GM23338 (cell line): ENCODE measurements around the gene PRR18. TPM values are rescaled to one million over a fixed set of nuclear protein-coding genes. Genes with fewer than 3 reads are reported as not detected.

Experiments
- ATAC-seq: fragments of 200-7000 bp; cut with Tn5 transposase; 3 replicates; pipeline ENCODE4 v1.9.1; 2020
- DNase-seq: peaks from one replicate; pipeline ENCODE4 v3.0.0-alpha.2; 2015; ENCODE audit warnings: low spot score
- H2AFZ ChIP-seq: fragments of 200-600 bp; sonication (generic); 2 replicates; pipeline ENCODE4 v1.8.0; 2016; ENCODE audit warnings: antibody characterized with exemption, mild to moderate bottlenecking, moderate library complexity
- H3F3A ChIP-seq: fragments of 200-600 bp; sonication (generic); replicated peaks from 2 replicates; pipeline ENCODE4 v1.8.0; 2017; ENCODE audit warnings: antibody characterized with exemption, mixed run types, low read depth
- H3K27ac ChIP-seq: fragments of 200-600 bp; sonication (generic); 2 replicates; pipeline ENCODE4 v1.6.1; 2016; ENCODE audit warnings: low read depth
- H3K27me3 ChIP-seq: fragments of 200-600 bp; sonication (generic); 2 replicates; pipeline ENCODE4 v1.8.0; 2016; ENCODE audit warnings: mild to moderate bottlenecking, mixed run types, moderate library complexity; ENCODE audit not compliant: insufficient read depth
- H3K36me3 ChIP-seq: fragments of 200-600 bp; sonication (generic); 2 replicates; pipeline ENCODE4 v1.8.0; 2016; ENCODE audit warnings: mild to moderate bottlenecking; ENCODE audit not compliant: insufficient read depth
- H3K4me1 ChIP-seq: fragments of 200-600 bp; sonication (generic); 2 replicates; pipeline ENCODE4 v1.8.0; 2016; ENCODE audit warnings: mild to moderate bottlenecking, moderate library complexity; ENCODE audit not compliant: insufficient read depth
- H3K4me2 ChIP-seq: fragments of 200-600 bp; sonication (generic); 2 replicates; pipeline ENCODE4 v1.7.1; 2017; ENCODE audit warnings: mixed run types
- H3K4me3 ChIP-seq: fragments of 200-600 bp; sonication (generic); 2 replicates; pipeline ENCODE4 v1.6.1; 2016; ENCODE audit warnings: mixed run types
- H3K79me2 ChIP-seq: fragments of 200-600 bp; sonication (generic); replicated peaks from 2 replicates; pipeline ENCODE4 v1.8.0; 2017; ENCODE audit warnings: mild to moderate bottlenecking; ENCODE audit not compliant: insufficient read depth
- H3K9me2 ChIP-seq: fragments of 200-600 bp; sonication (generic); 2 replicates; pipeline ENCODE4 v1.8.0; 2017; ENCODE audit not compliant: insufficient read depth
- H4K20me1 ChIP-seq: fragments of 200-600 bp; sonication (generic); replicated peaks from 2 replicates; pipeline ENCODE4 v1.8.0; 2017; ENCODE audit warnings: mild to moderate bottlenecking; ENCODE audit not compliant: insufficient read depth
- H3K27ac Mint-ChIP-seq: 2 replicates; pipeline ENCODE4 v1.8.0; 2020; ENCODE audit warnings: inconsistent platforms, mild to moderate bottlenecking, moderate library complexity, mixed read lengths
- H3K27me3 Mint-ChIP-seq: 3 replicates; pipeline ENCODE4 v1.8.0; 2022; ENCODE audit warnings: low read depth, mild to moderate bottlenecking, moderate library complexity, mixed read lengths, inconsistent platforms; ENCODE audit not compliant: insufficient read depth, poor library complexity
- H3K36me3 Mint-ChIP-seq: 3 replicates; pipeline ENCODE4 v1.8.0; 2021; ENCODE audit warnings: low read depth, mild to moderate bottlenecking, inconsistent platforms, moderate library complexity, mixed read lengths
- H3K4me1 Mint-ChIP-seq: 3 replicates; pipeline ENCODE4 v1.8.0; 2020; ENCODE audit warnings: mild to moderate bottlenecking, inconsistent platforms, mixed read lengths
- H3K4me3 Mint-ChIP-seq: 3 replicates; pipeline ENCODE4 v1.8.0; 2021; ENCODE audit warnings: moderate library complexity, mild to moderate bottlenecking, inconsistent platforms, mixed read lengths
- H3K9me3 Mint-ChIP-seq: 3 replicates; pipeline ENCODE4 v1.8.0; 2020; ENCODE audit warnings: moderate library complexity, mild to moderate bottlenecking, inconsistent platforms, mixed read lengths
- ETS1 ChIP-seq: IDR thresholded peaks from 2 replicates; pipeline ENCODE4 v1.6.1; 2016; ENCODE audit warnings: antibody characterized with exemption
- EZH2phosphoT487 ChIP-seq: fragments of 200-600 bp; sonication (generic); IDR thresholded peaks from one replicate; pipeline ENCODE4 v1.8.1; 2018; ENCODE audit warnings: antibody characterized with exemption; ENCODE audit not compliant: unreplicated experiment
- NANOG ChIP-seq: IDR thresholded peaks from 2 replicates; pipeline ENCODE4 v1.6.1; 2016; ENCODE audit warnings: antibody characterized with exemption, borderline replicate concordance
- POLR2AphosphoS5 ChIP-seq: IDR thresholded peaks from 2 replicates; pipeline ENCODE4 v1.6.1; 2016; ENCODE audit warnings: antibody characterized with exemption, low read depth
- STAT1 ChIP-seq: IDR thresholded peaks from one replicate; pipeline ENCODE4 v1.6.1; 2016; ENCODE audit warnings: antibody characterized with exemption; ENCODE audit not compliant: unreplicated experiment
- ZNF114 ChIP-seq: fragments of 250-450 bp; sonication (Bioruptor Pico); IDR thresholded peaks from 2 replicates; pipeline ENCODE4 v1.5.0; 2020; ENCODE audit warnings: mild to moderate bottlenecking, moderate library complexity
- ZNF462 ChIP-seq: fragments of 250-450 bp; sonication (Bioruptor Pico); IDR thresholded peaks from 2 replicates; pipeline ENCODE4 v1.5.0; 2020; ENCODE audit warnings: mild to moderate bottlenecking, moderate library complexity
- polyA plus RNA-seq: library from polyadenylated mRNA; unstranded; fragments of >200 nt; fragmentation: Nextera tagmentation; extraction: Ambion mirVana; gene quantifications from 2 replicates; pipeline ENCODE4 v1.2.1, GENCODE V29; 2016
- total RNA-seq: library from RNA; depleted of rRNA; stranded (reverse); fragments of >200 nt; shearing (Covaris generic); gene quantifications from 2 replicates; pipeline ENCODE4 v1.2.3, GENCODE V29; 2014

PRR18 gene
- total and polyA plus RNA-seq, 2 experiments from 2014 or later, result 0.24 TPM; not detected in 1

DNA sequence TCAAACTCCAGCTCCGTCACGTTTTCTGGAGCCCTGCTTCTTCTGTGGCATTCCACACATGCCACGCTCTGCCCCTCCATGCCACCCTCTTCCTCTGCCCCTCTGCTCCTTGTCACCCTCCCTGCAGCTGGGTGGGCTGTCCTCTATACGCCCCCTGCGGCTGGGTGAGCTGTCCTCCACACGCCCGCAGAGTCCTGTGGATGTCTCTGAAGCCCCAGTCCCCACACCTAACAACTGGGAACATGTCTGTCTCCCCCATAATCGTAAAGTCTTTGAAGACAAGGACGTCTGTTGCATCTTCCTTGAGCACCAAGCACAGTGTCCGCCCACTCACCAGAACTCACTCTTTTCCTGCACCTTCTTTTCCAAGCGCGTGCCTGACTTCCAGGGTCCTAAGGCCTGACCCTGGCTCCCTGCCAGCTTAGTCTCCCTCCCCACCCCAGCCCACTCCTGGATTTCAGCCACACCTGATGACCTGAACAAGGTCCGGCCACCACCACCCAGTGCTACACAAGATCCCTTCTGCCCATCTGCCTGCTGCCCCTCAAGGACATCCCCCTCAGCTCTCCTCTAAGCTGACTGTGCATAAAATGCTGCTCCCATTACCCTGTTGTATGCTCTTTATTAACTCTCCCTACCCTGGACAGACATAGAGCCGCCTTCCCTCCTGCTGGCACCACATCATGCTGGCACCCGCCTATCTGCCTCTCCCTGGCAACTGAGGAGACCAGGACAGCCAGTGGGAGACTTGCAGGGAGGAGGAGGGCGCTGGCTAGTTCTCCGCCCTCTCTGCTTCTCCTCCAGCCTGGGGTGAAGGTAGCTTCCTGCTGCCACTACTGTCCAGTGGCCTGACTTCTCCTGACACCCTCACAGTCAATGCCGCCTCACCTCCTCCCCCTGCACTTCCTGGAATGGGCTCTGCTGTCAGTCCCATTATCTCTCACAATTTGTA is 10.7 kb upstream of the PRR18 start:
- Mint-ChIP-seq H3K36me3 (peaks cover 22% of the 10 kb centered on the region), H3K4me1 (peaks cover 6% of the 10 kb centered on the region), H3K27me3 (peaks cover 3% of the 10 kb centered on the region), H3K9me3 (no peaks in the 10 kb centered on the region), H3K27ac (peak overlapping the region; percentile 37; the same call in 1 of the 2 replicates), H3K4me3 (no peak overlapping the region)
- Histone ChIP-seq H3K36me3 (peaks cover 20% of the 10 kb centered on the region), H3K4me3 (no peak overlapping the region), H3K27me3 (no peaks in the 10 kb centered on the region), H3K9me2 (no peaks in the 10 kb centered on the region), H3F3A (no peaks in the 10 kb centered on the region), H2AFZ (no peak overlapping the region), H3K4me2 (no peak overlapping the region), H4K20me1 (no peaks in the 10 kb centered on the region), H3K79me2 (0 out of 2 replicates have a peak, but pooled peaks cover 3% of the 10 kb centered on the region), H3K4me1 (peaks cover 5% of the 10 kb centered on the region; the same call in 1 of the 2 replicates), H3K27ac (no peak overlapping the region)
- DNase-seq (no peak), ATAC-seq (peak; percentile 52)
- peak; percentile 17; the same call in 1 of the 2 replicates for TF ChIP-seq POLR2AphosphoS5
- TF ChIP-seq STAT1, result no peak

DNA sequence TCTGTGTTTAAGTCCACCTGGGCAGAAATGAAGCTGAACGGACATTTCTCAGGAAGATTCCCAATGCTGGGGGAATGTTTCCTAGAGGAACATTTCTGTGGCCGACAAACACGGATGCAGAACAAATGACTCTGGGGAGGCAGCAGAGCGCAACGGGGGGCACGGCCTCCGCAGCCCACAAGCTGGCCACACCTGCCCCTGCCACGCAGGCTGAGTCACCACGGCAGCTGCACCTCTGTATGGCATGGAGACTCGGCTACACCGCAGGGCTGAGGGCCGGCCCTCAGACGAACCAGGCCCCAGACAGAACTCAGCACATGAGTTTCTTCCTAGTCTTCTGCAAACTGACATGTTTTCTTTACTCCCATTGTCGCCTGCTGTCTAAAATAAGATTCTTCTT is 10.0 kb upstream of the PRR18 start:
- Mint-ChIP-seq H3K4me1 (peaks cover 9% of the 10 kb centered on the region), H3K4me3 (no peak overlapping the region), H3K27me3 (peaks cover 3% of the 10 kb centered on the region), H3K27ac (peak overlapping the region; percentile 37), H3K36me3 (peaks cover 17% of the 10 kb centered on the region), H3K9me3 (no peaks in the 10 kb centered on the region)
- Histone ChIP-seq H3K27ac (no peak overlapping the region), H3K79me2 (no peaks in the 10 kb centered on the region), H2AFZ (no peak overlapping the region), H3K4me1 (peaks cover 10% of the 10 kb centered on the region; the same call in 1 of the 2 replicates), H3K9me2 (no peaks in the 10 kb centered on the region), H3K4me3 (no peak overlapping the region), H3F3A (no peaks in the 10 kb centered on the region), H3K27me3 (no peaks in the 10 kb centered on the region), H4K20me1 (no peaks in the 10 kb centered on the region), H3K36me3 (peaks cover 17% of the 10 kb centered on the region), H3K4me2 (no peak overlapping the region)
- DNase-seq, result no peak
- ATAC-seq, result peak; percentile 20; the same call in 1 of the 3 replicates
- TF ChIP-seq EZH2phosphoT487 (no peak), ZNF462 (CRISPR knock-in tag) (no peak), NANOG (no peak), ZNF114 (CRISPR knock-in tag) (no peak), ETS1 (no peak), STAT1 (no peak)
